Gastroesophageal sphincter (tissue), 3 donors: ENCODE data around the gene PGBD5.

Source experiments
- CTCF ChIP-seq, 4 experiments: fragments of 200-600 bp in 2 of 4; fragments of 450-650 bp in 2 of 4; sonication (generic) in 1 of 4; IDR thresholded peaks; one replicate each; pipeline ENCODE4 v1.5.1; 2017 to 2019; ENCODE audit warnings: antibody characterized with exemption in 4 of 4, mild to moderate bottlenecking in 2 of 4, moderate library complexity in 2 of 4
- EP300 ChIP-seq: sonication (generic); formaldehyde crosslinking; IDR thresholded peaks from one replicate; pipeline ENCODE4 v1.6.1; 2017; ENCODE audit warnings: antibody characterized with exemption, mild to moderate bottlenecking
- POLR2A ChIP-seq, 2 donors: fragments of 450-650 bp; IDR thresholded peaks; one replicate each; pipeline ENCODE4 v1.6.1; 2017; ENCODE audit warnings: antibody characterized with exemption in 2 of 2, mild to moderate bottlenecking in 2 of 2, moderate library complexity in 1 of 2
- POLR2AphosphoS5 ChIP-seq: sonication (generic); formaldehyde crosslinking; IDR thresholded peaks from one replicate; pipeline ENCODE4 v1.6.1; 2017; ENCODE audit warnings: antibody characterized with exemption

DNA sequence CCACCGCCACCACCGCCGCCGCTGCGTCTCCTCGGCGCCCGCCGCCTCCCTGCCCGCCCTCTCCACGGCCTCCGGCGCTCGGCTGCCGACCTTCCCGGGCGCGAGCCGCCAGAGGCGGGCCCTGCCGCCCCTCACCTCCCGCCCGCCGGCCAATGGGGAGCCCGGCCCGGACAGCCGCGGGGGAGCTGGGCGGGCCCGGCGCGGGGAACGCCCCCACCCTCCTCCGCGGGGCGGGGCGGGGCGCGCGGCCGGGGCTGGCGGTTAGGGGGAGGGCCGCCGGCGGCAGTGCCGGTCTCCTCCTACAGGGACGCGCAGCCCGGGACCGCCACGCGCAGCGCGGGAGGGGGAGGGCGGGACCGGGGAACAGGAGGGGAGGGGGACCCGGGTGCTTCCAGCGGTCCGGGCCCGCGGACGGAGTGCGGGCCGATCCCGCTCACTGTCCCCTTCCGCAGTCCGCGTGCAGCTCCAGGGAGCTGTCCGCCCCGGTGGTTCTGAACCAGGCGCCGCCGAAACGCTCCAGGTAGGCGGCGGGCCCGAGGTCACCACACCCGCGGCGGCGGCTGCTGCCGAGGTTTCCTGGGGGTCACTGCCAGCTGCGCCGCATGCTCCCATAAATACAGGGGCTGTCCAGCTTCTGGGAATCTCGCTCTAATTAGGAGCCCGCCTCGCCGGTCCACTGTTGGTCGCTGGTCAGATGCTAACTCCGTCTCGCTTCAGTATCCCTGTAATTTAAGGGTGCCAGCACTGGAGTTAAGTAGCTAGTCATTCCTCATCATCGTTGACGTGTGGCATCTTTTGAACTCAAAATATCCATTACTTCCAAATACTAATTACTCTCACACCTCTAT is at the start of gene PGBD5:
- TF ChIP-seq CTCF (IDR thresholded peaks at IDR 0.05) (no peak), POLR2A (IDR thresholded peaks at IDR 0.05) (no peak), POLR2AphosphoS5 (no peak), EP300 (no peak)
